Sigmoid colon (tissue), 4 donors: Measurements from ENCODE around the gene PCBP3.

Experiments
- EP300 ChIP-seq, 4 donors: sonication (generic); formaldehyde crosslinking; IDR thresholded peaks; one replicate each; pipeline ENCODE4 v1.6.1; 2017; ENCODE audit warnings: antibody characterized with exemption in 4 of 4
- TF ChIP-seq, protein P1 (sequence below), 4 experiments: fragments of 450-650 bp in 3 of 4; fragments of 200-600 bp in 1 of 4; IDR thresholded peaks; one replicate each; pipeline ENCODE4 v1.5.1; 2016 to 2019; ENCODE audit warnings: antibody characterized with exemption in 4 of 4, mild to moderate bottlenecking in 3 of 4, moderate library complexity in 2 of 4

DNA sequence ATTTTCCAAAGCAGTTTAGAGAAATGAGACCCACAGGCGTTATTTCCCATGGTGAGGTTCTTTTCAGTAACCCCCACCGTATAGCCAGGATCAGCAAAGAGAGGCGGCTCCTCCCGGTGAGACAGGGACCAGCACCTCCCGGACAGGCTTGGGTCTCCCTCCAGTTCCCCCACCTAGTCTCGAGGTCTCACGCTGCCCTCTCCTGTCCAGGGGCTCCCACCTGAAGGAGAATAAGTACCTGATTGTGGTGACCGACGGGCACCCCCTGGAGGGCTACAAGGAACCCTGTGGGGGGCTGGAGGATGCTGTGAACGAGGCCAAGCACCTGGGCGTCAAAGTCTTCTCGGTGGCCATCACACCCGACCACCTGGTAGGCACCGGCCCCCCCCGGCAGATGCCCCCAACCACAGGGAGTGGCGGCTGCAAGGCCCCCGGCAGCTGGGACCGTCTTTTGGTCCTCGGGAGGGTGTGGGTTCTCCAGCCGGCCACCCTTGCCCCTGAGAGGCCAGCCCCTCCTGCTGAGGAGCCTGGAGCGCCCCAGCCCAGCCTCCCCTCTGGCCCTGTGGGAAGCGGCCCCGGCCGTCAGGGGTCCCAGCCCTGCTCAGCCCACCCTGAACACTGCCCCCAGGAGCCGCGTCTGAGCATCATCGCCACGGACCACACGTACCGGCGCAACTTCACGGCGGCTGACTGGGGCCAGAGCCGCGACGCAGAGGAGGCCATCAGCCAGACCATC is 343.0 kb downstream of the PCBP3 start:
- TF ChIP-seq, protein P1, sequence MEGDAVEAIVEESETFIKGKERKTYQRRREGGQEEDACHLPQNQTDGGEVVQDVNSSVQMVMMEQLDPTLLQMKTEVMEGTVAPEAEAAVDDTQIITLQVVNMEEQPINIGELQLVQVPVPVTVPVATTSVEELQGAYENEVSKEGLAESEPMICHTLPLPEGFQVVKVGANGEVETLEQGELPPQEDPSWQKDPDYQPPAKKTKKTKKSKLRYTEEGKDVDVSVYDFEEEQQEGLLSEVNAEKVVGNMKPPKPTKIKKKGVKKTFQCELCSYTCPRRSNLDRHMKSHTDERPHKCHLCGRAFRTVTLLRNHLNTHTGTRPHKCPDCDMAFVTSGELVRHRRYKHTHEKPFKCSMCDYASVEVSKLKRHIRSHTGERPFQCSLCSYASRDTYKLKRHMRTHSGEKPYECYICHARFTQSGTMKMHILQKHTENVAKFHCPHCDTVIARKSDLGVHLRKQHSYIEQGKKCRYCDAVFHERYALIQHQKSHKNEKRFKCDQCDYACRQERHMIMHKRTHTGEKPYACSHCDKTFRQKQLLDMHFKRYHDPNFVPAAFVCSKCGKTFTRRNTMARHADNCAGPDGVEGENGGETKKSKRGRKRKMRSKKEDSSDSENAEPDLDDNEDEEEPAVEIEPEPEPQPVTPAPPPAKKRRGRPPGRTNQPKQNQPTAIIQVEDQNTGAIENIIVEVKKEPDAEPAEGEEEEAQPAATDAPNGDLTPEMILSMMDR (IDR thresholded peaks at IDR 0.05) = no peak
- no peak for TF ChIP-seq EP300 (IDR thresholded peaks at IDR 0.05)
